HG03432 (cell line): ENCODE data around the gene PTK6.

Experiments used
- ATAC-seq: cut with Tn5 transposase; IDR thresholded peaks from one replicate; pipeline ENCODE4 v1.9.1; 2021; ENCODE audit warnings: mild to moderate bottlenecking, moderate library complexity; ENCODE audit not compliant: unreplicated experiment

Gene PTK6

DNA sequence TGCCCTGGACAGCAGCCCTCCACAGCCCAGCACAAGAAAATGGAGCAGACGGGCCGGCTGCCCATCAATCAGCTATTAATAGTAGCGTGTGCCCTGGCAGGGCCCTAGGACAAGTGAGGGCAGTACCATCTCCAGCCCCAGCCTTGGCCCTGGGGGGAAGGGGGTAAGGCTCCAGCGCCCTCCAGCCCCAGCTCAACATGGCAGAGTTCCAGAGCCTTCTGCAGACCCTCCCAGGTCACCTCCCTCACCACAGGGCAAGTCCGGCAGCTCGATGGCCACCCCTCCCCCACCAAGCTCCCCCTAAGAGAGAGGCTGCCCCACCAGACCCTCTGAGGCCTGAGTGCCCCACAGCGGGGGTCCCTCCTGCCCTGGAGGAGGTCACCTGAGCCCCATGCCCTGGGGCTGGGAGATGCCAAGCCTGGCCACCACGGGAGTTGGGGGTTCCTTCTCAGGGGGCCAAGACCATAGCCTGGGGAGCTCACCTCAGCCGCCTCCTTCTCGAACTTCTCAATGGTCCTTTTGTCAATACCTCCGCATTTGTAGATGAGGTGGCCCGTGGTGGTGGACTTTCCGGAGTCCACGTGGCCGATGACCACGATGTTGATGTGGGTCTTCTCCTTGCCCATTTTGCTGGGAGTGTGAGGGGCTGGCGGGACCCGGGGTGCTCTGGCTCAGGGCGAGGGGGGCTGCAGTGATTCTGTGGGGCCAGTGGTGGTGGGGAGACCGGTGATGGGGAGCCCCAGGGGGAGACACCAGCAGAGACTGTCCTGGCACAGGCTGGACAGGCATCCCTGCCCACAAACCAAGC lies 39.8 kb downstream of the PTK6 start:
- no peak for ATAC-seq

DNA sequence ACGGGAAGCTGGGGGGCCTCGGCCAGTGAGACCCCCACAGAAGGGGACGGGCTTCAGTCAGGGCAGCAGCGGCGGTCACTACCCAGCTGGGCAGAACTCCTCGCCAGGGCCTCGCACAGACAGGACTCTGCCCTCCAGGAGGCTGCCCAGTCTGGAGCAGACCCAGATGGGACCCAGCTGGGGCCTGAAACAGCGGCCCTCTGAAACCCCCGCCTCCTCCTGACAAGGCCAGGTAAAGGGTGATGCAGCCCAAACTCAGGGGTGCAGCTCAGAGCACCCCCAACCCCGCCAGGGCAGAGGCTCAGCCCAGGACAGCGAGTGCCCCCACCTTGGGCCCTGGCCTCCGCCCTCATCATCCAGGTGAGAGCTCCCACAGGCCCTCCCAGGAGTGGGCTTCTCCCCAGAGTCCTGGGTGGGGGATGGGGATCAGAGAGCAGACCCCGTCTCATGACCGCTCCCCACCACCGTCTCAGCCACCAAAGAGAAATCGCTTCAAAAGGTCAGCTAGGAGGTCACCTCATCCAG lies 40.5 kb downstream of the PTK6 start:
- ATAC-seq = no peak

DNA sequence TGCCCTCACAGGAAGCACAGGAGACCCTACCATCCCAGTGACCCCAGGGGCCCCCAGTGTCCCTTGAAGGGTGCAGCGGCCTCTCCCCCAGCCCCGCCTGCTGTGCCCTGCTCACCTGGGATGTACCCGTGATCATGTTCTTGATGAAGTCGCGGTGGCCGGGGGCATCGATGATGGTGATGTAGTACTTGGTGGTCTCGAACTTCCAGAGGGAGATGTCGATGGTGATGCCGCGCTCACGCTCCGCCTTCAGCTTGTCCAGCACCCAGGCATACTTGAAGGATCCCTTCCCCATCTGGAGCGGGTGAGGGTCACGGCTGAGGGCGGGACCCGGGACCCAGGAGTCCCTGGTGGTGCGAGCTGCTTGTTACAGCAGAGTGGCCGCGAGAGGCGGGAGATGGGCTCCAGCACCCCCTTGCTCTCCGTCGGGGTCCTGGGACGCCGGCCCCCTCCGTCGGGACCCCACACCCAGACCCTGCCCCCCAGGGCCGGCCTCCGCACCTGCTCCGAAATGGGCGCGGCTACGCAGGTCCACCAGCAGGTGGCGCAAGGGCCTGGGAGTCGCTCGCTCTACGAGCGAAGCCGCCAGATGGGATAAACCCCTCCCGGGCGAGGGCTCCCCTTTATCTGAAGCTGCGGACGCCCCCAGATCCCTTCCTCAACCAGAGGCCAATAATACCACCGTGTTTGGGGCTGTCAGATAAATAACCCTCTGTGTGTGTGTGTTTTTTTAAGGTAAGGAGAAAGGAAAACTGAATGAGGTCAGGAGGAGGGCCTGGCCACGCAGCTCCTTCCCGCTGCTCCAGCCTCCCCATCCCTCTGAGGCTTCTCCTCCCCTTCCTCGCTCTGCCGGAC lies 41.2 kb downstream of the PTK6 start:
- no peak for ATAC-seq

DNA sequence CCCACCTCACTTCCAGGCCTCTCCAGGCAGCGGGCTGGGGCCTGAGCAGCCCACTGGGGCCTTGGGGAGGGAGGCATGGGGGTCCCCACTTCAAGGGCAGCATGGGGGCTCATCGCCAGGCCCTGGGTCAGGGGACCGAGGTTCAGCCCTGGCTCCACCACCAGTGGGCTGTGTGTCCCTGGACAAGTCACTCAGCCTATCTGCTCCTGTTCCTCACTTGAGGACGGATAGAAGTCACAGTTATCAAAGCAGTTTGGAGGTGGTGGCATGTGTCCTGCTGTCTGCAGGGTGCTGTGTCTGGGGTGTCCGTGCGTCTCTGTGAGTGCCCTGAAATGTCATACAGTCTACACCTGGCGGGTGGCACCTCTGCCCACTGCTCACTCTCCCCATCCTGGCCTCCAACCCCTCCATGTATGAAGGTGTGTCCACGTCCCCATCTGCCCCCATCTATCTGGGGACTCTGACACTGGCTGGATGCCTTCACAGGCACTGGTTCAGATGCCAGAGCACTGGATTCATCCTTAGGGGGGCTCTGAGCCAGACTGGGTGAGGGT lies 41.9 kb downstream of the PTK6 start:
- ATAC-seq = no peak

DNA sequence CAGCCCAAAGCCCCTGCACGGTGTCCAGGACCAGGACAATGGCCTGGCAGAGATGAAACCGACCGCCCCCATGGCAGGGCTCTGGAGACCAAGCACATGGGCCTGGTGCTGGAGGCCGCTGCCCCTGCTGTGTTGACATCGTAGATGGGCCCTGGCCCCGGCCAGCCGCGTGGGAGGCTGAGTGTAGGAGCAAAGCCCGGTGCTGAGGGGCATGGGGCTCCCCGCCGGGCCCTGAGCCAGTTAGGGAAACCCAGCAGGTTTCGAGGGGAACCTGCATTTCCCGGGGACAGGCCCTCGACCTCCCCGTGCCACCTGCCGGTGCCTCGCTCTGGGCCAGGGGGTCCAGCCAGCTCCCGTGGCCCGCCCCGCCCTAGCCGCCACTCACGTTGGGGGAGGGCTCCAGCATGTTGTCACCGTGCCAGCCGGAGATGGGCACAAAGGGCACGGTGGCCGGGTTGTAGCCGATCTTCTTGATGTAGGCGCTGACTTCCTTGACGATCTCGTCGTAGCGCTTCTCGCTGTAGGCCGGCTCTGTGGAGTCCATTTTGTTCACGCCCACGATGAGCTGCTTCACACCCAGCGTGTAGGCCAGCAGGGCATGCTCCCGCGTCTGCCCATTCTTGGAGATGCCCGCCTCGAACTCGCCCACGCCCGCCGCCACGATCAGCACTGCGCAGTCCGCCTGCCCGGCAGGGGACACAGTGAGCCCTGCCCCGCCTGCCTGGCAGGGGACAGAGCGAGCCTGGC lies 42.6 kb downstream of the PTK6 start:
- no peak for ATAC-seq

DNA sequence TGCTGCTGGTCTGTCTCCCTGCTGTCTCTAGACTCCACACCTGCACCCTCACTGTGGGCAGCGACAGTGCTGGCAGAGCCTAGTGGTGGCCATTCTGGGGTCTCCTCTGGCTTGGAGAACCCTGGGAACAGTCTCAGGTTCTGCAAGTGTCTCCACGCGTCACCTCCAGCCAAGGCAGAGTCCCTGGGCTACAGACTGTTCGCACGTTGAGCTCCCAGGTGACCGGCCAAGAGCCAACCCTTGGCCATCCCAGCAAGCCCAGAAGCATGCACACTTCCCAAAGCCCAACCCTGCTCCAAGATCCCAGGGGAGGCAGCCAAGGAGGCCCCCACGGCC lies 43.1 kb downstream of the PTK6 start:
- no peak for ATAC-seq

DNA sequence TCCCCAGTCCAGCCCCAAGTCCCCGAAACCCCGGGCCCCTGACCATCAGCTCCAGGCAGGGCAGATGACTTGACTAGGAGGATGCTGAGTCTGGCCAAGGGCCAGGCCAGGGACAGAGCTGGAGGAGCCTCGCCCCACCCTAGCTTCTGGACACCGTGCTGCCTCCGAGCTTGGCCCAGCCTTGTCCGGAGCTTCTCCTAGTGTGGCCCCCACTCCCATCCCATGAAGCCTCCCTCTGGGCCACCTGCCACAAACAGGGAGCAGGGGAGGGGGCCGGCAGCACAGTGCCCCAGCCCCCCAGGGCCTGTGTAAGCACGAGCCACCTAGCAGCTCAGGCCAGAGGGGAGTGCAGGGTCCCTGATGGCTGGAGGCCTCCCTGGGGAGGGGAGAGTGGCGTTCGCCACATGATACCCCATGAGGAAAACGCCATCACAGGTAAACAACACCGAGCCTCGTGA lies 43.6 kb downstream of the PTK6 start:
- no peak for ATAC-seq

DNA sequence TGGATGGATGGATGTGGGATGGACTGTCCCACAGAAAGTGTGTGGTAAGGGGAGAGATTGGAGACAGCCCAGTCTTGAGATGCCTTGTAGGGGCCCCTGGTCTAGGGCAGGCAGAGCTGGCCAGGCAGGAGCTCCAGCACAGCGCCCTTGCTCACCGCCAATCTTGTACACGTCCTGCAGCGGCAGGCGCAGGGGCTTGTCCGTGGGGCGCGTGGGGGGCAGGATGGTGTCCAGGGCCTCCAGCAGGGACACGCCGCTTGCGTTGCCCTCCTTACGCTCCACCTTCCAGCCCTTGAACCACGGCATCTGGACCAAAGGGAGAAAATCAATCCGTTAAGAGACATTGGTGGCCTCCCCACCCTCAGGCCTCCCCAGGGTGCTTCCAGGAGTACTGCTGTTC lies 44.2 kb downstream of the PTK6 start:
- ATAC-seq = no peak

DNA sequence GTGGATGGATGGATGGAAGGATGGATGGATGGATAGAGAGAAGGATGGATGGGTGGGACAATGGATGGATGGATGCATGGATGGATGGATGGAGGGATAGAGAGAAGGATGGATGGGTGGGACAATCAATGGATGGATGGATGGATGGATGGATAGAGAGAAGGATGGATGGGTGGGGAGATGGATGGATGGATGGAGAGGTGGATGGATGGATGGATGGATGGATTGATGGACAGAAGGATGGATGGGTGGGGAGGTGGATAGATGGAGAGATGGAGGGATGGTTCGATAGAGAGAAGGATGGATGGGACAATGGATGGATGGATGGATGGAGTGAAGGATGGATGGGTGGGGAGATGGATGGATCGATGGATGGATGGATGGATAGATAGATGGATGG lies 44.7 kb downstream of the PTK6 start:
- ATAC-seq = no peak

DNA sequence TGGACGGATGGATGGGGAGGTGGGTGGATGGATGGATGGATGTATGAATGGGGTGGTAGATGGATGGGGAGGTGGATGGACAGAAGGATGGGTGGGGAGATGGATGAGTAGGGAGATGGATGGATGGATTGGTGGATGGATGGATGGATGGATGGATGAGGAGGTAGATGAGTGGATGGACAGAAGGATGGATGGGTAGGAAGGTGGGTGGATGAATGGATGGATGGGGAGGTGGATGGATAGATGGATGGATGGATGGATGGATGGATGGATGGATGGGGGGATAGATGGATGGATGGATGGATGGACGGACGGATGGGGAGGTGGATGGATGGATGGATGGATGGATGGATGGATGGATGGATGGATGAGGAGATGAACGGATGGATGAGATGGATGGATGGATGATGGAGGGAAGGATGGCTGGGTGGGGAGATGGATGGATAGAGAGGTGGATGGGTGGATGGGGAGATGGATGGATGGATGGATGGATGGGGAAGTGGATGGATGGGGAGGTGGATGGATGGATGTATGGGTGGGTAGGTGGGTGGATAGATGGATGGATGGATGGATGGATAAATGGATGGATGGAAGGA lies 45.4 kb downstream of the PTK6 start:
- ATAC-seq = no peak

DNA sequence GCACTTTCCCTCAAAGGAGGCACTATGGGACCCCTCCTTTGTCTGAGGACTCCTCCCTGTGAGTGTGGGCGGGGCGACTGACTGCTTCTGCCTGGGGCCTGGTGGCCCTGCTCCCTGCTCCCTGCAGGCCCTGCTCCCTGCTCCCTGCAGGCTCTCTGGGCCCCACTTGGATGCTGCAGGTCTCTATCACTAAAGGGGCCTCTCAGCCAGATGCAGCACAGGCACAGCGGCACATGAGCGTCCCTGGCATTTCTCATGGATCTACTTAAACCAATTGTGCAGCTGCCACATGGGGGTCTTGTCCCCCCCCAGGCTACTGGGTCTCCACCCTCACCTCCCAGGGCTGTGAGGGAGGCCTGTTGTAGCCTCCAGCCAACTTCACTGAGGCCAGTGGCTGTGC lies 46.1 kb downstream of the PTK6 start:
- no peak for ATAC-seq

DNA sequence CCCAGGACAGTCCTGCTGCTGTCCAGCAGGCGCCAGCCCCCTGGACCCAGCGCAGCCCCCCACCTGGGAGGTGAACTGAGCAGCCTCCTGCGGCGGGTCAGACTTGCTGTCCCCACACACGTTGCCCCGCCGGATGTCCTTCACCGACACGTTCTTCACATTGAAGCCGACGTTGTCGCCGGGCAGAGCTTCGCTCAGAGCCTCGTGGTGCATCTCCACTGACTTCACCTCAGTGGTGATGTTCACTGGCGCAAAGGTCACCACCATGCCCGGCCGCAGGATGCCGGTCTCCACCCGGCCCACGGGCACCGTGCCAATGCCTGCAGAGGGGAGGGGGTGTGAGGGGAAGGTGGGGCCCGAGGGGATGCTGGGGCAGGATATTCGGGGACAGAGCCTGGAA lies 46.8 kb downstream of the PTK6 start:
- no peak for ATAC-seq

DNA sequence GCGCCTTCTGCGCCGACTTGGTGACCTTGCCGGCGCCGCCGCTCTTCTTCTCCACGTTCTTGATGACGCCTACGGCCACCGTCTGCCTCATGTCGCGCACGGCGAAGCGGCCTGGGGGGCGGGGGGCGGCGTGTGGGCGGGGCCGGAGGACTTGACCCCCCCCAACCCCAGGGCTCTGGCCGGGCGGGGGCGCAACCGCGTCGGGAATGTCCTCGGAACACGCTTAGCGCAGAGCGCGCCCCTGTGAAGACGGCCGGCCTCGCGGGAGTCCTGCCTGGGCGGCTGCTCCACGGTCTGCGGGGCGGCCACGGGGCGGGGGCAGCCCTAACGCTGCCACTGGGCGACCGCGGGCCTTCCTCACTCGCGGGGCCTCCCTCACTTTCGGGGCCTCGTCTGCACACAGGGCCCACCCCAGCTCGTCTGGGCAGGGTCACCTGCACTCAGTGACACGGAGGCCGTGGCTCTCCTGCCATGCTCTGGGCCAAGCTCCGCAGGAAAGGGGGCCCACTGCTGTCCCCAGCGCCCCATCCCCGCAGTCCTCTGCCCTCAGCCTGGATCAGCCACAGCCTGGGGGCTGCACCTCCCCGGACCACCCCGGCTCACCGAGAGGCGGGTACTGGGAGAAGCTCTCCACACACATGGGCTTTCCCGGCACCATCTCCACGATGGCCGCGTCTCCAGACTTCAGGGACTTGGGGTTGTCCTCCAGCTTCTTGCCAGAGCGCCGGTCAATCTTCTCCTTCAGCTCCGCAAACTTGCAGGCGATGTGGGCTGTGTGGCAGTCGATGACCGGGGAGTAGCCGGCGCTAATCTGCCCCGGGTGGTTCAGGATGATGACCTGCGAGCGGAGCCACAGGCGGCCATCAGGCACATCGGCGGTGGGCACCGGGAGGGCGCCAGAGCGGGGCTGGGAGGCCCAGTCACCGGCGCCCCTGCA lies 48.6 kb downstream of the PTK6 start:
- ATAC-seq = no peak

DNA sequence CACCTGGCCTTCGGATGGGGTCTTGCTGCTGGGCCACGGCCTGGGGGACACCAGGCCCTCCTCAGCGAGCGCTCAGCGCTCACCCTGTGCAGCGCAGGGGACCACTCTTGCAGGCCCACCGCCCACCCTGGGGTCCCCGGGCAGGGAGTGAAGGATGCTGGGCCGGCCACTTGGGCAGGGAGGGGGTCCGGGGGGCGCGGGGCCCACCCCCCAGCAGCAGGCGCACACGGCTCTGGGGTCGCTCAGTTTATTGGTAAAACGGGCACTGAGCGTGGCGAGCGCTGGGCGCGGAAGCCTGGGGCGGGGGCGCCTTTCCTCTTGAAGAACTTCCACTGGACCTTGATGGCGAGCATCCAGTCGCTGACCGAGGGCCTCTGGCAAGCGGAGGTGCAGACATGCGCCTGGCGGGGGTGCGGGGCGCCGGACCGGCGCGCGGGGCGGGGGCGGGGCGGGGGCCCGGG lies 49.4 kb downstream of the PTK6 start:
- no peak for ATAC-seq

DNA sequence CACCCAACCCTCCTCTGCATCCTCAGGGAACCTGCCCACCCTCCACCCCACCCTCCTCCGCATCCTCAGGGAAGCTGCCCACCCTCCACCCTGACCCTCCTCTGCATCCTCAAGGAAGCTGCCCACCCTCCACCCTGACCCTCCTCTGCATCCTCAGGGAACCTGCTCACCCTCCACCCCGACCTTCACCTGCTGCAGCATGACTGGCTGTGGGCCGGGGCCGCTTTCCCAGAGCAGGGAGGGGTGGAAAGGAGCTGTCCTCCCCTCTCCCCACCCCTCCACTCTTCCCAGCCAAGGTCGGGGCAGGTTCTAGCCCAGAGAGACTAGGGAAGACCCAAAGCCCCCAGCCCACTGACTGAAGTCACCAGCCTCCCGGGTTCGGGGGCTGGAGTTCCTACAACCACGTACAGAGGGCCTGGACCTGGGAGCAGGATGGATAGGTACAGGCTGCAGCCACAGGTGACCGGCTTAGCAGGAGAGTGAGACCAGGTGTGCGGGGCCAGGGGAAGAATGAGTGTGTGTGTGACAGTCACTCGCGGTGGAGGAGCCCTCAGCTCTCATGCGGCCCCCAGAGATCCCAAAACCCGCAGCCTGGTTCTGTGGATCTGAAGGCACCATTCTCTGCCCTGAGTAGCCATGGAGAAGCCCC lies 49.9 kb downstream of the PTK6 start:
- ATAC-seq = no peak

DNA sequence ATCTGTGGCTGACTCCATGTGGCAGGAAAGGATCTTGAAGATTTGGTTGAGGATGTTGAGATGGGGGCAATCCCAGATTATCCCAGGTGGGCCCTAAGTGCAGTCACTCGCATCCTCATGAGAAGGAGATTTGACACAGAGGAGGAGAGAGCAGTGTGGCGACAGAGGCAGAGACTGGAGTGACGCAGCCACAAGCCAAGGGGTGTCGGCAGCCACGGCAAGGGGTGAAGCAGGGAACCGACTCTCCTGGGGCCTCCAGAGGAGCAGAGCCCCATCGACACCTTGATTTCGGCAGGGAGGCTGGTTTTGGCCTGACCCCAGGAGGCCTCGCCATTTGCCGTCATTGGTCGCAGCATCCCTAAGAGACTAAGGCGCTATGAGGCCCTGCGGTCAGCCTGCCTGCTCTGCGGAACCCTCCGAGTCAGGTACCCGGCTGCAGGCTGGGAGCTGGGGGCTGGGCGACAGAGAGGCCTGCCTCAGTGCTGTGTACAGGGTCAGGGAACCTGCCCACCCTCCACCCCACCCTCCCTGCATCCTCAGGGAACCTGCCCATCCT lies 50.8 kb downstream of the PTK6 start:
- no peak for ATAC-seq

DNA sequence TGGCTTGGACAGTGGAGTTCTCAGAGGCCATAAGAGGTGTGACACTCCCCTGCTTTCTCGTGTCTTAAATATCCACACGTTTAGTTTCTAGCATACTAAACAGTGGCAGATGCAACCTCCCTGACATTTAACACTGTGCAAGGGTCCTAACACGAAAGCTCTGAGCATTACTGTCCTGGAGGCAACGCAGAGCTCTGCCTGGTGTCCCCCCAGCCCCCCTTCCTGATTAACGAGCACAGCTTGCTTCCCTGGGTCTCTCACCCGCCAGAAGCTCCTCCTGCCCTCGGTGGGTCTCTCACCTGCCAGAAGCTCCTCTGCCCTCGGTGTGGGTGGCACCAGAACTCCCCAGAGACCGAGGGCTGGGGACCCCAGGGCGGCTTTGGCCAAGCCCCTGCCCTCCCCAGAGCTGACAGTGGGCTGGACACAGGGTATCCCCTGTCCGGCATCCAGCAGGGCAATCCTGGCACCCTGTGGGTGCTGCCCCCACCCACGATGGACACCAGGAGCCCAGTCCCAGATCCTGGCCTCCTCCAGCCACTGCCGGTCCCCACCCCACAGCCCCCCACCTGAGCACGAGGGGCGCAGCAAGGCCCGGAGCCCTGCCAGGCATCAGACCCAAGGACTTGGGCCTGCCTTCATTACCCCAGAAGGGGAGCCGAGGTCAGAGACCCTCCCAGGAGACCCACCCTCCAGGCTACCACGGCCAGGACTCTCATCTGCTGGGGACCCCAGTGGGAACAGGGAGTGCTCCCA lies 52.3 kb downstream of the PTK6 start:
- ATAC-seq = no peak

DNA sequence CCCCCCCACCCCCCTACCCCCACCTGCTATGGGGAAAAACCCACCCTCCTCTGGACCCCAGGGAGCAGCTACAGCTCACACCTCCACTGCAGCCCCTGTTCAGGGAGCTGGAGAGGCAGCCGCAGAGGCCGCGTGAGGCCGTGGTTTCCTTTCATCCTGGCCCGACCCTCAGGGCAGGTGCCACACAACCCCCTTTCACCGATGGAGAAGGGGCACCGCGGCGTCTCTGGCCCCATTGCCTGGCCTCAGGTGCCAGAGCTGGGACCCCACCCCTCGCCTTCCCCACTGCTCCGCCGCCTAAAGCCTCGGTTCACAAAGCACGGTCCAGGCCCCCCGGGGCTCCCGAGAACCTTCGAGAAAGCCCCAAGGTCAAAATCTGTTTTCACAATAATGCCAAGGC lies 52.9 kb downstream of the PTK6 start:
- no peak for ATAC-seq
